HEK293 (cell line): ENCODE data around the gene OR8B12.

Experiments
- CTCF ChIA-PET: fragments of 350-600 bp; formaldehyde crosslinking; extraction: SDS; loops from one replicate; lab custom pipeline; 2021; ENCODE audit warnings: antibody characterized with exemption; lab: Yijun Ruan, JAX
- POLR2A ChIA-PET: fragments of 300-600 bp; formaldehyde crosslinking; extraction: SDS; loops from one replicate; lab custom pipeline; 2020; ENCODE audit warnings: antibody characterized with exemption, inconsistent platforms; lab: Yijun Ruan, JAX
- H3K27ac ChIP-seq: fragments of 200-500 bp; sonication (Bioruptor generic); 2 replicates; pipeline ENCODE4 v1.5.1; 2014; ENCODE audit warnings: low read depth, low read length, control low read depth, inconsistent platforms; ENCODE audit errors: extremely low read depth
- H3K36me3 ChIP-seq, 2 experiments: fragments of 200-500 bp in 1 of 2; sonication (Bioruptor generic) in 1 of 2; 1 replicate in 1 of 2; 2 replicates in 1 of 2; pipeline ENCODE4 v1.5.1; 2014 to 2017; ENCODE audit warnings: inconsistent platforms in 2 of 2, low read length in 2 of 2; ENCODE audit not compliant: control insufficient read depth in 2 of 2, insufficient read depth in 1 of 2
- H3K4me1 ChIP-seq: fragments of 200-500 bp; sonication (Bioruptor generic); 2 replicates; pipeline ENCODE4 v1.5.1; 2014; ENCODE audit warnings: mild to moderate bottlenecking, low read length, inconsistent platforms; ENCODE audit not compliant: control insufficient read depth, insufficient read depth
- H3K4me3 ChIP-seq: 2 replicates; pipeline ENCODE4 v1.5.1; 2011; ENCODE audit warnings: low read depth, mild to moderate bottlenecking, control low read depth, low read length, moderate library complexity
- H3K9me3 ChIP-seq: fragments of 200-500 bp; sonication (Bioruptor generic); 2 replicates; pipeline ENCODE4 v1.5.1; 2014; ENCODE audit warnings: low read depth, low read length, inconsistent platforms; ENCODE audit not compliant: control insufficient read depth, insufficient read depth
- AEBP2 ChIP-seq: fragments of 450-650 bp; formaldehyde crosslinking; IDR thresholded peaks from 2 replicates; pipeline ENCODE4 v1.5.1; 2016; ENCODE audit warnings: missing biosample characterization, missing genetic modification characterization, borderline replicate concordance
- EGR2 ChIP-seq: fragments of 450-650 bp; formaldehyde crosslinking; IDR thresholded peaks from 2 replicates; pipeline ENCODE4 v1.5.1; 2016; ENCODE audit warnings: low read depth, missing biosample characterization, missing genetic modification characterization
- MZF1 ChIP-seq: fragments of 450-650 bp; formaldehyde crosslinking; IDR thresholded peaks from 2 replicates; pipeline ENCODE4 v1.5.1; 2017; ENCODE audit warnings: missing biosample characterization, missing genetic modification characterization, borderline replicate concordance
- PRDM1 ChIP-seq: fragments of 450-650 bp; formaldehyde crosslinking; IDR thresholded peaks from 2 replicates; pipeline ENCODE4; 2016; ENCODE audit warnings: missing biosample characterization, missing genetic modification characterization
- SALL2 ChIP-seq: fragments of 450-650 bp; formaldehyde crosslinking; IDR thresholded peaks from 2 replicates; pipeline ENCODE4 v1.5.0; 2017; ENCODE audit warnings: missing biosample characterization, mild to moderate bottlenecking, missing genetic modification characterization, borderline replicate concordance
- SCRT2 ChIP-seq: fragments of 450-650 bp; formaldehyde crosslinking; IDR thresholded peaks from 2 replicates; pipeline ENCODE4 v1.5.1; 2016; ENCODE audit warnings: missing biosample characterization, missing genetic modification characterization
- SP2 ChIP-seq: fragments of 450-650 bp; formaldehyde crosslinking; IDR thresholded peaks from 2 replicates; pipeline ENCODE4 v1.5.1; 2016; ENCODE audit warnings: missing biosample characterization, missing genetic modification characterization
- ZFP3 ChIP-seq: fragments of 450-650 bp; formaldehyde crosslinking; IDR thresholded peaks from 2 replicates; pipeline ENCODE4 v1.5.1; 2016; ENCODE audit warnings: low read depth, missing biosample characterization, missing genetic modification characterization
- ZNF146 ChIP-seq: fragments of 450-650 bp; formaldehyde crosslinking; IDR thresholded peaks from 2 replicates; pipeline ENCODE4 v1.5.1; 2016; ENCODE audit warnings: missing biosample characterization, missing genetic modification characterization
- ZNF19 ChIP-seq: fragments of 450-650 bp; formaldehyde crosslinking; IDR thresholded peaks from 2 replicates; pipeline ENCODE4; 2016; ENCODE audit warnings: missing biosample characterization, missing genetic modification characterization, low read depth
- ZNF2 ChIP-seq: fragments of 450-650 bp; formaldehyde crosslinking; IDR thresholded peaks from 2 replicates; pipeline ENCODE4 v1.5.1; 2016; ENCODE audit warnings: missing biosample characterization, missing genetic modification characterization
- ZNF266 ChIP-seq: fragments of 450-650 bp; formaldehyde crosslinking; IDR thresholded peaks from 2 replicates; pipeline ENCODE4 v1.5.1; 2016; ENCODE audit warnings: missing biosample characterization, missing genetic modification characterization, low read depth
- ZNF280D ChIP-seq: fragments of 450-650 bp; formaldehyde crosslinking; IDR thresholded peaks from 2 replicates; pipeline ENCODE4 v1.5.1; 2016; ENCODE audit warnings: missing biosample characterization, missing genetic modification characterization
- ZNF350 ChIP-seq: fragments of 450-650 bp; formaldehyde crosslinking; IDR thresholded peaks from 2 replicates; pipeline ENCODE4 v1.5.0; 2017; ENCODE audit warnings: missing biosample characterization, mild to moderate bottlenecking, missing genetic modification characterization
- ZNF416 ChIP-seq: fragments of 450-650 bp; formaldehyde crosslinking; IDR thresholded peaks from 2 replicates; pipeline ENCODE4 v1.5.1; 2016; ENCODE audit warnings: missing biosample characterization, missing genetic modification characterization
- ZNF449 ChIP-seq: fragments of 450-650 bp; formaldehyde crosslinking; IDR thresholded peaks from 2 replicates; pipeline ENCODE4 v1.5.1; 2017; ENCODE audit warnings: missing biosample characterization, mild to moderate bottlenecking, missing genetic modification characterization, moderate library complexity
- ZNF518A ChIP-seq: fragments of 450-650 bp; formaldehyde crosslinking; conservative IDR thresholded peaks from 2 replicates; pipeline ENCODE4 v1.5.1; 2016; ENCODE audit warnings: low read depth, missing biosample characterization, missing genetic modification characterization
- ZNF521 ChIP-seq: fragments of 450-650 bp; formaldehyde crosslinking; IDR thresholded peaks from 2 replicates; pipeline ENCODE4 v1.5.1; 2017; ENCODE audit warnings: missing biosample characterization, mild to moderate bottlenecking, missing genetic modification characterization
- ZNF596 ChIP-seq: fragments of 450-650 bp; IDR thresholded peaks from 2 replicates; pipeline ENCODE4 v1.5.0; 2018; ENCODE audit warnings: missing biosample characterization, mild to moderate bottlenecking, missing genetic modification characterization, moderate library complexity
- ZNF629 ChIP-seq: fragments of 450-650 bp; formaldehyde crosslinking; IDR thresholded peaks from 2 replicates; pipeline ENCODE4 v1.5.1; 2017; ENCODE audit warnings: missing biosample characterization, missing genetic modification characterization
- ZNF677 ChIP-seq: fragments of 450-650 bp; IDR thresholded peaks from 2 replicates; pipeline ENCODE4 v1.5.0; 2018; ENCODE audit warnings: missing biosample characterization, mild to moderate bottlenecking, missing genetic modification characterization, moderate library complexity
- ZNF843 ChIP-seq: fragments of 450-650 bp; formaldehyde crosslinking; IDR thresholded peaks from 2 replicates; pipeline ENCODE4 v1.5.1; 2016; ENCODE audit warnings: missing biosample characterization, missing genetic modification characterization
- ZSCAN30 ChIP-seq: fragments of 450-650 bp; IDR thresholded peaks from 2 replicates; pipeline ENCODE4 v1.5.1; 2018; ENCODE audit warnings: missing biosample characterization, mild to moderate bottlenecking, missing genetic modification characterization, moderate library complexity

Gene OR8B12

GRCh38 chr11:124511745-124512144 is 31.7 kb downstream of the OR8B12 start:
- no peak overlapping the region for H3K4me3 ChIP-seq
- no peaks in the 10 kb centered on the region for H3K4me1 ChIP-seq
- no peaks in the 10 kb centered on the region for H3K36me3 ChIP-seq
- ChIA-PET POLR2A (no interaction called here), CTCF (interaction anchor here (1.0 kb wide), 1 partner anchor 74 kb away, joined by 5 read pairs; no protein-coding TSS in a partner anchor)
- TF ChIP-seq ZNF449, result no peak
- TF ChIP-seq ZNF19 (tag by site-specific recombination), result no peak
- TF ChIP-seq ZNF350 (tag by site-specific recombination), result no peak
- no peak for TF ChIP-seq SP2
- no peak for TF ChIP-seq ZFP3 (tag by site-specific recombination)
- no peak for TF ChIP-seq ZNF2 (tag by site-specific recombination)
- TF ChIP-seq ZNF280D (tag by site-specific recombination), result no peak
- TF ChIP-seq ZSCAN30 (tag by site-specific recombination), result no peak
- TF ChIP-seq ZNF266 (tag by site-specific recombination), result no peak
- TF ChIP-seq ZNF677, result no peak
- TF ChIP-seq ZNF629 (tag by site-specific recombination), result no peak
- no peaks in the 10 kb centered on the region for H3K9me3 ChIP-seq
- H3K27ac ChIP-seq, result no peak overlapping the region

GRCh38 chr11:124510279-124510678 is 33.2 kb downstream of the OR8B12 start:
- ChIA-PET CTCF (no interaction called here), POLR2A (no interaction called here)
- Histone ChIP-seq H3K9me3 (no peaks in the 10 kb centered on the region), H3K4me3 (no peak overlapping the region), H3K27ac (no peak overlapping the region), H3K36me3 (no peaks in the 10 kb centered on the region), H3K4me1 (no peaks in the 10 kb centered on the region)
- no peak for TF ChIP-seq EGR2 (tag by site-specific recombination)
- no peak for TF ChIP-seq ZNF521
- TF ChIP-seq ZNF416 (tag by site-specific recombination), result no peak
- TF ChIP-seq SCRT2, result no peak
- no peak for TF ChIP-seq ZNF596 (tag by site-specific recombination)
- no peak for TF ChIP-seq AEBP2 (tag by site-specific recombination)
- no peak for TF ChIP-seq ZNF843 (tag by site-specific recombination)

- ChIA-PET CTCF (no interaction called here), POLR2A (no interaction called here)
- H3K9me3 ChIP-seq, result no peaks in the 10 kb centered on the region
- no peaks in the 10 kb centered on the region for H3K36me3 ChIP-seq
- no peak overlapping the region for H3K27ac ChIP-seq
- H3K4me1 ChIP-seq, result no peaks in the 10 kb centered on the region
- H3K4me3 ChIP-seq, result no peak overlapping the region
- TF ChIP-seq MZF1 (no peak), ZNF518A (no peak), SALL2 (no peak), PRDM1 (tag by site-specific recombination) (no peak), ZNF146 (tag by site-specific recombination) (no peak)
Observed at GRCh38 chr11:124499711-124500110, 43.7 kb downstream of the OR8B12 start.
